ENCODE data around the gene ZFP57. TPM values are rescaled to one million over a fixed set of nuclear protein-coding genes. Genes with fewer than 3 reads are reported as not detected.

Gene ZFP57
- total RNA-seq, 1 experiment from 2014 or later: 0.83 TPM

GRCh38 chr6:29681811-29682210 is 859 bp upstream of the ZFP57 start:
- H3K9me3 Mint-ChIP-seq (ENCODE audit: low read depth, unreplicated experiment): no peaks in the 10 kb centered on the region
- BruUV-seq (replicated peaks): no TSS peak
- TF ChIP-seq CTCF (IDR thresholded peaks at IDR 0.05; ENCODE audit: unreplicated experiment): no peak
- no peaks in the 10 kb centered on the region for H3K27me3 Mint-ChIP-seq (ENCODE audit: unreplicated experiment)
- CTCF ChIA-PET: interaction anchor here (0.7 kb wide), 1 partner anchor 28 kb away, joined by 3 read pairs; no protein-coding TSS in a partner anchor
- H3K4me1 Mint-ChIP-seq (ENCODE audit: low read depth, unreplicated experiment): peaks cover 21% of the 10 kb centered on the region
- H3K27ac Mint-ChIP-seq (ENCODE audit: unreplicated experiment): no peak overlapping the region
- intact Hi-C loops (cut with micrococcal nuclease; ENCODE audit: unreplicated experiment): no loop called here
- no peak overlapping the region for H3K4me3 Mint-ChIP-seq (ENCODE audit: low read depth, unreplicated experiment)
- peaks cover 5% of the 10 kb centered on the region for H3K36me3 Mint-ChIP-seq (ENCODE audit: insufficient read depth, unreplicated experiment)
- DNase-seq: no peak

GRCh38 chr6:29680416-29680815 is 536 bp downstream of the ZFP57 start:
- CTCF ChIA-PET: no interaction called here
- no peak for DNase-seq
- Mint-ChIP-seq H3K4me3 (ENCODE audit: low read depth, unreplicated experiment) (no peak overlapping the region), H3K27ac (ENCODE audit: unreplicated experiment) (no peak overlapping the region), H3K36me3 (ENCODE audit: insufficient read depth, unreplicated experiment) (peaks cover 5% of the 10 kb centered on the region), H3K9me3 (ENCODE audit: low read depth, unreplicated experiment) (no peaks in the 10 kb centered on the region), H3K27me3 (ENCODE audit: unreplicated experiment) (no peaks in the 10 kb centered on the region), H3K4me1 (ENCODE audit: low read depth, unreplicated experiment) (peaks cover 34% of the 10 kb centered on the region)
- intact Hi-C loops (cut with micrococcal nuclease; ENCODE audit: unreplicated experiment): no loop called here
- BruUV-seq (replicated peaks): no TSS peak
- TF ChIP-seq CTCF (IDR thresholded peaks at IDR 0.05; ENCODE audit: unreplicated experiment): no peak

DNA sequence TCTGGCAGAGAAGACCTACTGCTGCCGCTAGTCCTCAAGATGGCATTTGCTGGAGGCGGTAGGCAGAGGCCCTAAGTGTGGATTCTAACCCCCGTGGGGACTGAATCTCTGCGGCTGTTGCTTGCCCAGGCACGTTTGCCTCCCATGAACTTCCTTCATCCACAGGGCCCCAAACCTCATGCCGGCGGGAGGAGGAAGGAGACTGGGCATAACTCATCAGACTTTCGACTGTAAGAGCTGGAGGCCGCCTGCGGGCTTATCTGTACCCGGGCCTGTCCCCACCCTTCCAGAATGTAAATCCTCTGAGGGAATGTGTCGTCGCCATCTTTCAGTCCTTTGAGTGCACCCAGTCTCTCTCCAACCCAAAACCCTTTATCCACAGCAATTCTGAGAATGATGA is 990 bp downstream of the ZFP57 start:
- no peak for TF ChIP-seq CTCF (IDR thresholded peaks at IDR 0.05; ENCODE audit: unreplicated experiment)
- H3K27me3 Mint-ChIP-seq (ENCODE audit: unreplicated experiment): no peaks in the 10 kb centered on the region
- H3K4me3 Mint-ChIP-seq (ENCODE audit: low read depth, unreplicated experiment): no peak overlapping the region
- intact Hi-C loops (cut with micrococcal nuclease; ENCODE audit: unreplicated experiment): no loop called here
- H3K4me1 Mint-ChIP-seq (ENCODE audit: low read depth, unreplicated experiment): peaks cover 34% of the 10 kb centered on the region
- CTCF ChIA-PET: no interaction called here
- peaks cover 5% of the 10 kb centered on the region for H3K36me3 Mint-ChIP-seq (ENCODE audit: insufficient read depth, unreplicated experiment)
- DNase-seq: no peak
- no peaks in the 10 kb centered on the region for H3K9me3 Mint-ChIP-seq (ENCODE audit: low read depth, unreplicated experiment)
- no TSS peak for BruUV-seq (replicated peaks)
- no peak overlapping the region for H3K27ac Mint-ChIP-seq (ENCODE audit: unreplicated experiment)

- CTCF ChIA-PET: interaction anchor here (0.5 to 3.0 kb wide), 6 partner anchors 18 to 1311 kb away, joined by 4 to 28 read pairs (median 9); no protein-coding TSS in a partner anchor
- no peak overlapping the region for H3K4me3 Mint-ChIP-seq (ENCODE audit: low read depth, unreplicated experiment)
- H3K4me1 Mint-ChIP-seq (ENCODE audit: low read depth, unreplicated experiment): peaks cover 34% of the 10 kb centered on the region
- H3K27ac Mint-ChIP-seq (ENCODE audit: unreplicated experiment): no peak overlapping the region
- BruUV-seq (replicated peaks): no TSS peak
- intact Hi-C loops (cut with micrococcal nuclease; ENCODE audit: unreplicated experiment): no loop called here
- TF ChIP-seq CTCF (IDR thresholded peaks at IDR 0.05; ENCODE audit: unreplicated experiment): no peak
- H3K9me3 Mint-ChIP-seq (ENCODE audit: low read depth, unreplicated experiment): no peaks in the 10 kb centered on the region
- H3K27me3 Mint-ChIP-seq (ENCODE audit: unreplicated experiment): no peaks in the 10 kb centered on the region
- DNase-seq: no peak
- H3K36me3 Mint-ChIP-seq (ENCODE audit: insufficient read depth, unreplicated experiment): peaks cover 5% of the 10 kb centered on the region
These were observed 2.8 kb downstream of the ZFP57 start for GRCh38 chr6:29678114-29678513.
